HG02943 (cell line): ENCODE results near the gene OR52D1.

ENCODE experiments used
- ATAC-seq: cut with Tn5 transposase; IDR thresholded peaks from one replicate; pipeline ENCODE4 v1.9.1; 2021; ENCODE audit warnings: mild to moderate bottlenecking, low read depth, moderate library complexity; ENCODE audit not compliant: unreplicated experiment

Gene OR52D1

DNA sequence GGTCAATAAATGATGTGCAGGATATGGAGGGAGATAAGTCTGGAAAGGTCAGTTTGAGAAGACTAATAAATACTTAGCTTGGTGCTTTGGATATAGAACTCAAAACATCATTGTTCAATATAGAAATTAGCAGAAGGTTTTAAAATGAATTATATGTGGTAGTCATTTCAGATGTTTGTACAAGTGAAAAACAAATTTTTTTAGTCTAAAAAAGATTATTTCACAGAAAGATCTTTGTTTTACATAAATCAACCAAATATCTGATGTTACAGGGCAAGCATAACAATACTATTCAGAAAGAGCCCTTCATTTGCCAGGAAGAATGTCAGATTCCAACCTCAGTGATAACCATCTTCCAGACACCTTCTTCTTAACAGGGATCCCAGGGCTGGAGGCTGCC is at the start of gene OR52D1:
Gene OR52D1, plus strand, starts transcription at position 301 of the 400 bp plus-strand sequence. Its CDS starts 22 bp downstream, at position 323.
- no peak for ATAC-seq

- ATAC-seq: no peak
Measured at GRCh38 chr11:5441414-5441813, 47.1 kb upstream of the OR52D1 start, which contains the start of gene OR51I1. OR51I1 (minus strand) TSS chr11:5441514; CDS start chr11:5441514, 0 bp downstream.

- no peak for ATAC-seq
Measured at GRCh38 chr11:5443835-5444393, 44.6 kb upstream of the OR52D1 start.

GRCh38 chr11:5449023-5449422 is 39.5 kb upstream of the OR52D1 start, which contains the start of gene OR51I2:
OR51I2 (plus strand) TSS chr11:5449323; CDS start chr11:5453489, 4,166 bp downstream.
- no peak for ATAC-seq

- no peak for ATAC-seq
Measured at GRCh38 chr11:5449432-5449831, 39.1 kb upstream of the OR52D1 start.

DNA sequence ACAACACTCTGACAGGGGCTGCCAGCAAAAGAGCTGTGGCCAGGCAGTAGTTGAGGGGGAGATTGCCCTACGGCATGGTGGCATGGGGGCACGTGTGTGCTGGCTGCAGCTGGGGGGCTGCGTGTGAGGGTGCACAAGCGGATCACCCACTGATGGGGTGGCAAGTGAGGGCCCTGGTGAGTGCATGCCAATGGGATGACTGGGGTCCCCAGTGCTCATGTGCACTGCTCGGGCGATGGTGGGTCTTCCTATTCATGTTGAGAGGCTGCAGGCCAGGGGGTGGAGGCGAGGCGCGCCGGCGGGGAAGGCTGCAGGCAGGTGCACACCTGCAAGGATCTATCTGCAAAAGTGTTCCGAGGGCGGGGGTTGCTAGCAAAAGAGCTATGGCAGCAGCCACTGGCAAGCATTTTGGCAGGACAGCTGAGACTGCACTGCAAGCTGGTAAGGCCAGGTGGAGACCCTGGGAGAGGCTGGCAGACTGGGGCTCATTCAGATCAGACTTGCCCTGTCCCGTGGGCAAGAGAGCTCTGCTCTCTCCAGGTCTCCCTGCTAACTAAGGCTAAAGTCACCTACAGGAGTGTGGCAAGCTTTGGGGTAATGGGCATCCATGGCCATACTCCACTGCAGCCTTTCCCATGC is 27.4 kb upstream of the OR52D1 start:
- ATAC-seq: no peak

DNA sequence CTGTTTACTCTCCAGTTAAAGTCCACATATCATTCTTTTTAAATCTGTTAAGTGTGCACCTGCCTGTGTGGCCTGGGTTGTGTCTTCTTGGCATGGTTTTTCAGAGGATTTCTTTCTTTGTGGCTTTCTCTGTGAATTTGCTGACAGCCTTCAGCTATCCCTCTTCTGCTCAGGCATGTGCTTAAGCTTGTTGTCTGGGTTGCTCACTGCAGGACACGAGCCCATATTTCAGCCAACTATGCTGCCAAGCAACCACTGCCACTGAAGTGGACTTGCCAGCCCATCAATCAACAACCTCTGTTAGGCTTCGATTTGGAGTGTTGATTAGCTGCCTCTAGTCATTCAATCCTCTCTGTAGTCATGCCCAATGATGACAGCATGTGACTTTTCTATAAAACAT is 21.0 kb upstream of the OR52D1 start:
- no peak for ATAC-seq

DNA sequence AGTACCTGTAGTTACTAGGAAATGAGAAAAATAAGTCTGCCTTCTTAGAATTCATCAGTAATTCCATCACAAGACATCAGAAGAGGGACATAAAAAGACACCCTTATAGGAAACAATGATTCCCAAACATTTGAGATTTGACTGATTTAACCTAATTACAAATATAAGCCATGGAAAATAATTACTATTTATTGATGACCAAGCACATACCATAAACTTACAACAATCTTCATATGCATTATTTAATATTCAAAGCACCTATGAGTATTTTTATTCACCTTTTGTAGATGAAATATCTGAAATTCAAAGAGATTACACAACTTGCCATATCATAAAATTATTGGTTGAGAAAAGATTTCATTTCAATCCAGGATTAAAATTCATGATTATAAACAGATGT is 14.6 kb upstream of the OR52D1 start:
- ATAC-seq: no peak

DNA sequence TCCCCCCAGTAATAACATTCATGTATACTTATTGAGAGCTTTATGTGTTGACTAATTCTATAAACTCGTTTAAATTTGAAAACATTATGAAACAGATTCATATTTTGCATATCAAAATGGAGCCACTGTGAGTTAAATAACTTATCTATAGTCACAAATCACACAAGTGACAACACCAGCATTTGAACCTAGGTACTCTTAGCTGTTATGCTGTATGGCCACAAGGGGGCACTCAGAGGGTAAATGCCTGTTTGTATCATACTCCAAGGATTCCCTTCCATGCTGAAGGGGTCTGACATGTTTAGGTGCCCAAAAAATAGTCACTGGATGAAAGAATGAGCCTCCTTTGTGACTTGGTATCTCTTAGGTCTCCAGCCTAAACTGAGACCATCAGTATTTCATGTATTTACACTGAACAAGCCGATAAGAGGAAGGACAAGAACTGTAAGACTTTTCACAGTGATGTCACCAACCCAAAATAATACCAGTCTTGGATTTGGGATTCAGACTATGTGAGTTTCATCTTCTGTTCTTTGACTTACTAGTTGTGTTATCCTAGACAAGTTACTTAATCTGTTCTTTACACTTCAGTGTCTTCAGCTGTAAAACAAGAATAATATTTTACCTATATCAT is 12.2 kb upstream of the OR52D1 start:
- ATAC-seq: no peak

GRCh38 chr11:5486003-5486402 is 2.5 kb upstream of the OR52D1 start:
- ATAC-seq: no peak

DNA sequence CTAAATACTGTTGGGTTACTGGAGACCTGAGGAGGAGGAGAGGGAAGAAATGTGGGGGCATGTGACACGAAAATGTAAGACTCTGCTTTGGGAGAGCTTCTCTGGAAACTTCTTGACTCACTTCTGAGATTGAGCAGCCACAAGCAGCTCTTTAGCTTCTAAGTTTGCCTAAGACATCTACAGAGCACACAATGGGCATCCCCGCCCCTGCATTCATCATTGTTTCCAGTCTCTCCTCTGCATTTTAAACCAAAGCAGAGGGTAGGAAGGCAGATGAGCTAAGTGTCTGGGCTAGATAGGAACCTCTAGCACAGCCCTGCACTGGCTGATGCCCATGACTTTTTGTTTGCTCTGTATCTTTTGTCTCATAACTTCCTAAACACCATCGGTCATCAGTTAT is 2.1 kb upstream of the OR52D1 start:
- no peak for ATAC-seq

DNA sequence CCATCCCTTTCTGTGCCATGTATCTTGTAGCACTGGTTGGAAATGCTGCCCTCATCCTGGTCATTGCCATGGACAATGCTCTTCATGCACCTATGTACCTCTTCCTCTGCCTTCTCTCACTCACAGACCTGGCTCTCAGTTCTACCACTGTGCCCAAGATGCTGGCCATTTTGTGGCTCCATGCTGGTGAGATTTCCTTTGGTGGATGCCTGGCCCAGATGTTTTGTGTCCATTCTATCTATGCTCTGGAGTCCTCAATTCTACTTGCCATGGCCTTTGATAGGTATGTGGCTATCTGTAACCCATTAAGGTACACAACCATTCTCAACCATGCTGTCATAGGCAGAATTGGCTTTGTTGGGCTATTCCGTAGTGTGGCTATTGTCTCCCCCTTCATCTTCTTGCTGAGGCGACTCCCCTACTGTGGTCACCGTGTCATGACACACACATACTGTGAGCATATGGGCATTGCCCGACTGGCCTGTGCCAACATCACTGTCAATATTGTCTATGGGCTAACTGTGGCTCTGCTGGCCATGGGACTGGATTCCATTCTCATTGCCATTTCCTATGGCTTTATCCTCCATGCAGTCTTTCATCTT is 414 bp downstream of the OR52D1 start:
- ATAC-seq: no peak

GRCh38 chr11:5489576-5490357 is 1.3 kb downstream of the OR52D1 start:
- ATAC-seq: no peak

GRCh38 chr11:5499671-5500070 is 11.2 kb downstream of the OR52D1 start:
- ATAC-seq: no peak

GRCh38 chr11:5500393-5500801 is 11.9 kb downstream of the OR52D1 start:
- ATAC-seq: no peak

DNA sequence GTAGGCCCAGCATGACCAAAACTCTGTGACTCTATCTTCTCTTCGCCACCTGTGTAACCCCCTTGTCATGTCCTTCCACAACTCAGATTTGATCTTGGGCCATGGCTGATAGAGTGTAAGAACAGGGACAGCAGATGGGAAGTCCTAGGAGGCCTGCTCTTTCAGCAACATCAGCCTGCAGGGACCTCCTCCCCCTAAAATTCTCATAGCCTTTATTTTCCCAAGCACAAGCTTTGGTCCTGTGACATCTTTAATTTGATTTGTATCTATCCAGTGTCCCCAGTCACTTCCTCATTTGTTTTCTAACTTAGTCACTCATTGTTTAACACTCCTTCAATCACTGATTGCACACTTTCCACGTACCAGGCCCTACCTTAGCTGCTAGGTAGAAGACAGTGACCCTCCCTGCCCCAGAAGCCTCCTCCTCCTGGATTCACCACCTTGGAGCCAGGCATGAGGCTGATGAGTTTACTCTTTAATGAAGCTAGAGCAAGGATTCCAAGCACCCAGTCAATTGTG is 16.0 kb downstream of the OR52D1 start:
- ATAC-seq: no peak

DNA sequence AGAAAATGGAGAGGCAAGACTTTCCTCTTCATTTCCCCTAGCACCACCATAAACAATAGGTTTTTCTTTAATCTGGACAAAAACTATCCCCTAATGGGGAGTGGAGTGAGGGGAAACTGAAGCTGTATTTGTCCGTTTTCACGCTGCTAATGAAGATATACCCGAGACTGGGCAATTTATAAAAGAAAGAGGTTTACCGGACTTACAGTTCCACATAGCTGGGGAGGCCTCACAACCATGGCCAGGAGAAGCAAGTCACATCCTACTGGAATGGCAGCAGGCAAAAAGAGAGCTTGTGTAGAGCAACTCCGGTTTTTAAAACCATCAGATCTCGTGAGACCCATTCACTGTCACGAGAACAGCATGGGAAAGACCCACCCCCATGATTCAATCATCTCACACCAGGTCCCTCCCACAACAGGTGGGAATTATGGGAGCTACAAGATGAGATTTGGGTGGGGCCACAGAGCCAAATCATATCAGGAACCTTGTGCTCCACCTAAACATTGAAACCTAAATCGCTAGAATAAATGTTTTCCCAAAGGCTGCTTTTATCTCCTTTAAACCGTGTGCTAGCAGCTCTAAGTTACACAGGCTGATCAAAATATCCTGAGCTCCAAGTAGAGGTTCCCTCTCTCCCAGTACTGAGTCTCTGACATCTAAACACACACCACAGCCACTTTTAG is 17.0 kb downstream of the OR52D1 start:
- no peak for ATAC-seq

GRCh38 chr11:5507177-5507932 is 18.9 kb downstream of the OR52D1 start:
- no peak for ATAC-seq

DNA sequence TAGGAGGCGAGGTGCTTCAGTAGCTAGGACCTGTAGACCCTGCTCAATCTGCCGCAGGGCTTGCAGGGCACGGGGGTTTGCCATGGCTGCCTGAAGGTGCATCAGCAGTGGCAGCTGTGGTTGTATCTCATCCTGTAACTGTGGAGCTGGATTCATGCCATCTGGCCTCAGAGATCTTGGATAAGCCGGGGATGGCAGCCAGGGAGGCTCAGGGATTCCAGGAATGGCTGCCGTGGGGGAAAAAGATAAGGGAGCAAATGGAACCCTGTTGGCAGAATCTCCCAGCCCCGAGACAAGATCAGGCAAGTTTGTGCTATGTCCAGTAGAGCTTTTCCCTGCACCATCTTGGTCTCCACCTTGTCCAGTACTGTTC is 19.4 kb downstream of the OR52D1 start:
- ATAC-seq: no peak
